Measurements from ENCODE around the gene GALR2. TPM values are rescaled to one million over a fixed set of nuclear protein-coding genes. Genes with fewer than 3 reads are reported as not detected.

The GALR2 gene
- total RNA-seq, 1 experiment from 2014 or later = 0.41 TPM

DNA sequence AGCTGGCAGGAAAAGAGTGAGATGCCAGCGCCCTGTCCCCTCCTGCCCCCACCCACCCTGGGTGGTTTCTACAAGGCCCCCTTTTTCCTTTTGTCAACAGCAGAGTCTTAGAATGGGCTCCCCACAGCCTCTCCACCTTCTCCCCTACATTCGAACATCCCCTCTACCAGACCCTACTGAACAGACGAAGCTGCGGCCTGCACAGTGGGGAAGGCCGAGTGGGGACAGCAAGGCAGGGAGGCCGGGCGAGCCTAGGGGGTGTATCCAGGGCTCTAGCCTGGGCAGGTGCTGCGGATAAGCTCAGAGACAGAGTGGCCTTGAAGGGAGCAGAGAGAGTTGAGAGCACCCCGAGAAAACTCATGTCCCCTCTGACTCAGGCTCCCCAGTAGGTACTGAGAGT is 11.8 kb downstream of the GALR2 start:
- H3K4me1 ChIP-seq (ENCODE audit: control insufficient read depth, insufficient read depth, low read length) = no peaks in the 10 kb centered on the region
- no peaks in the 10 kb centered on the region for H3K27me3 ChIP-seq (ENCODE audit: control insufficient read depth, insufficient read depth, low read length)
- H3K27ac ChIP-seq (ENCODE audit: low read length) = no peak overlapping the region
- no peak overlapping the region for H3K4me3 ChIP-seq (ENCODE audit: low read depth in 2 of 2, low read length in 2 of 2)
- ChIA-PET POLR2A (interaction anchor here (0.9 kb wide), 1 partner anchor 9 kb away, joined by 4 read pairs; no protein-coding TSS in a partner anchor), CTCF (no interaction called here)
- TF ChIP-seq SIN3A (IDR thresholded peaks at IDR 0.05; ENCODE audit: borderline replicate concordance, insufficient read depth, low read depth, low read length) (no peak), POLR2AphosphoS5 (IDR thresholded peaks at IDR 0.05; ENCODE audit: low read depth, low read length) (no peak), TCF7L2 (IDR thresholded peaks at IDR 0.05; ENCODE audit: low read depth, low read length) (no peak)
- TF ChIP-seq, protein P1, sequence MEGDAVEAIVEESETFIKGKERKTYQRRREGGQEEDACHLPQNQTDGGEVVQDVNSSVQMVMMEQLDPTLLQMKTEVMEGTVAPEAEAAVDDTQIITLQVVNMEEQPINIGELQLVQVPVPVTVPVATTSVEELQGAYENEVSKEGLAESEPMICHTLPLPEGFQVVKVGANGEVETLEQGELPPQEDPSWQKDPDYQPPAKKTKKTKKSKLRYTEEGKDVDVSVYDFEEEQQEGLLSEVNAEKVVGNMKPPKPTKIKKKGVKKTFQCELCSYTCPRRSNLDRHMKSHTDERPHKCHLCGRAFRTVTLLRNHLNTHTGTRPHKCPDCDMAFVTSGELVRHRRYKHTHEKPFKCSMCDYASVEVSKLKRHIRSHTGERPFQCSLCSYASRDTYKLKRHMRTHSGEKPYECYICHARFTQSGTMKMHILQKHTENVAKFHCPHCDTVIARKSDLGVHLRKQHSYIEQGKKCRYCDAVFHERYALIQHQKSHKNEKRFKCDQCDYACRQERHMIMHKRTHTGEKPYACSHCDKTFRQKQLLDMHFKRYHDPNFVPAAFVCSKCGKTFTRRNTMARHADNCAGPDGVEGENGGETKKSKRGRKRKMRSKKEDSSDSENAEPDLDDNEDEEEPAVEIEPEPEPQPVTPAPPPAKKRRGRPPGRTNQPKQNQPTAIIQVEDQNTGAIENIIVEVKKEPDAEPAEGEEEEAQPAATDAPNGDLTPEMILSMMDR (IDR thresholded peaks at IDR 0.05) = no peak
- TF ChIP-seq, protein P2, sequence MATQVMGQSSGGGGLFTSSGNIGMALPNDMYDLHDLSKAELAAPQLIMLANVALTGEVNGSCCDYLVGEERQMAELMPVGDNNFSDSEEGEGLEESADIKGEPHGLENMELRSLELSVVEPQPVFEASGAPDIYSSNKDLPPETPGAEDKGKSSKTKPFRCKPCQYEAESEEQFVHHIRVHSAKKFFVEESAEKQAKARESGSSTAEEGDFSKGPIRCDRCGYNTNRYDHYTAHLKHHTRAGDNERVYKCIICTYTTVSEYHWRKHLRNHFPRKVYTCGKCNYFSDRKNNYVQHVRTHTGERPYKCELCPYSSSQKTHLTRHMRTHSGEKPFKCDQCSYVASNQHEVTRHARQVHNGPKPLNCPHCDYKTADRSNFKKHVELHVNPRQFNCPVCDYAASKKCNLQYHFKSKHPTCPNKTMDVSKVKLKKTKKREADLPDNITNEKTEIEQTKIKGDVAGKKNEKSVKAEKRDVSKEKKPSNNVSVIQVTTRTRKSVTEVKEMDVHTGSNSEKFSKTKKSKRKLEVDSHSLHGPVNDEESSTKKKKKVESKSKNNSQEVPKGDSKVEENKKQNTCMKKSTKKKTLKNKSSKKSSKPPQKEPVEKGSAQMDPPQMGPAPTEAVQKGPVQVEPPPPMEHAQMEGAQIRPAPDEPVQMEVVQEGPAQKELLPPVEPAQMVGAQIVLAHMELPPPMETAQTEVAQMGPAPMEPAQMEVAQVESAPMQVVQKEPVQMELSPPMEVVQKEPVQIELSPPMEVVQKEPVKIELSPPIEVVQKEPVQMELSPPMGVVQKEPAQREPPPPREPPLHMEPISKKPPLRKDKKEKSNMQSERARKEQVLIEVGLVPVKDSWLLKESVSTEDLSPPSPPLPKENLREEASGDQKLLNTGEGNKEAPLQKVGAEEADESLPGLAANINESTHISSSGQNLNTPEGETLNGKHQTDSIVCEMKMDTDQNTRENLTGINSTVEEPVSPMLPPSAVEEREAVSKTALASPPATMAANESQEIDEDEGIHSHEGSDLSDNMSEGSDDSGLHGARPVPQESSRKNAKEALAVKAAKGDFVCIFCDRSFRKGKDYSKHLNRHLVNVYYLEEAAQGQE (IDR thresholded peaks at IDR 0.05; ENCODE audit: insufficient read depth in 1 of 2, low read depth in 2 of 2, low read length in 1 of 2) = no peak
- DNase-seq (ENCODE audit: low read depth, low spot score) (no peak), ATAC-seq (no peak)
- no TSS peak for BruUV-seq (replicated peaks)
- no peaks in the 10 kb centered on the region for H3K9me3 ChIP-seq (ENCODE audit: control insufficient read depth, insufficient read depth, low read depth, low read length)
- intact Hi-C loops (cut with micrococcal nuclease; ENCODE audit: unreplicated experiment) = no loop called here
- in situ Hi-C loops (cut with HindIII; ENCODE audit: low pct_unique_long_range_greater_than_20kb, low sequenced_read_pairs) = no loop called here
- H3K36me3 ChIP-seq (ENCODE audit: control insufficient read depth, insufficient read depth, low read length) = peaks cover 3% of the 10 kb centered on the region; the same call in 1 of the 2 replicates

DNA sequence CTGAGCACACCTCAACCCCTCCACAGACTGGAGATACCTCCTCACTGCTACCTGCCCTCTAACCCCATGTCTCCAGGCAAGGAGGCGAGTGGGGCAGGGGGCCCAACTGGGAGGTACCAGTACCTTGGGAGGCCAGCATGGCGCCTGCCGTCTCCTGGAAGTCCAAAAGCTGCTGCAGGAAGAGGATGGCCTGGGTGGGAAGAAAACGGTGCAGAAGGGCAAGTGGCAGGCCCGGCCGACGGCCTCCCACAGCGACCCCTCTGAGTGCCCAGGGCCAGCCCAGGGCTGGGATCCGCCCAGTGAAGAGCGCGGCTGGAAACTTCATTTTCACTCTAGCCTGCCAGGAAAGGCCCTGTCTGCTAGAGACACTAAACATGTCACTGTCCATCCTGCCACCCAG is 12.9 kb downstream of the GALR2 start:
- DNase-seq (ENCODE audit: low read depth, low spot score) (no peak), ATAC-seq (no peak)
- H3K4me3 ChIP-seq (ENCODE audit: low read depth in 2 of 2, low read length in 2 of 2) = no peak overlapping the region
- CTCF ChIA-PET = no interaction called here
- no peaks in the 10 kb centered on the region for H3K9me3 ChIP-seq (ENCODE audit: control insufficient read depth, insufficient read depth, low read depth, low read length)
- no peaks in the 10 kb centered on the region for H3K27me3 ChIP-seq (ENCODE audit: control insufficient read depth, insufficient read depth, low read length)
- BruUV-seq (replicated peaks) = no TSS peak
- H3K4me1 ChIP-seq (ENCODE audit: control insufficient read depth, insufficient read depth, low read length) = no peaks in the 10 kb centered on the region
- in situ Hi-C loops (cut with HindIII; ENCODE audit: low pct_unique_long_range_greater_than_20kb, low sequenced_read_pairs) = no loop called here
- TF ChIP-seq SIN3A (IDR thresholded peaks at IDR 0.05; ENCODE audit: borderline replicate concordance, insufficient read depth, low read depth, low read length) (no peak), POLR2AphosphoS5 (IDR thresholded peaks at IDR 0.05; ENCODE audit: low read depth, low read length) (peak; percentile 5; the same call in 1 of the 2 replicates)
- H3K27ac ChIP-seq (ENCODE audit: low read length) = no peak overlapping the region
- POLR2A ChIA-PET = no interaction called here
- H3K36me3 ChIP-seq (ENCODE audit: control insufficient read depth, insufficient read depth, low read length) = peaks cover 3% of the 10 kb centered on the region; the same call in 1 of the 2 replicates
- intact Hi-C loops (cut with micrococcal nuclease; ENCODE audit: unreplicated experiment) = no loop called here

DNA sequence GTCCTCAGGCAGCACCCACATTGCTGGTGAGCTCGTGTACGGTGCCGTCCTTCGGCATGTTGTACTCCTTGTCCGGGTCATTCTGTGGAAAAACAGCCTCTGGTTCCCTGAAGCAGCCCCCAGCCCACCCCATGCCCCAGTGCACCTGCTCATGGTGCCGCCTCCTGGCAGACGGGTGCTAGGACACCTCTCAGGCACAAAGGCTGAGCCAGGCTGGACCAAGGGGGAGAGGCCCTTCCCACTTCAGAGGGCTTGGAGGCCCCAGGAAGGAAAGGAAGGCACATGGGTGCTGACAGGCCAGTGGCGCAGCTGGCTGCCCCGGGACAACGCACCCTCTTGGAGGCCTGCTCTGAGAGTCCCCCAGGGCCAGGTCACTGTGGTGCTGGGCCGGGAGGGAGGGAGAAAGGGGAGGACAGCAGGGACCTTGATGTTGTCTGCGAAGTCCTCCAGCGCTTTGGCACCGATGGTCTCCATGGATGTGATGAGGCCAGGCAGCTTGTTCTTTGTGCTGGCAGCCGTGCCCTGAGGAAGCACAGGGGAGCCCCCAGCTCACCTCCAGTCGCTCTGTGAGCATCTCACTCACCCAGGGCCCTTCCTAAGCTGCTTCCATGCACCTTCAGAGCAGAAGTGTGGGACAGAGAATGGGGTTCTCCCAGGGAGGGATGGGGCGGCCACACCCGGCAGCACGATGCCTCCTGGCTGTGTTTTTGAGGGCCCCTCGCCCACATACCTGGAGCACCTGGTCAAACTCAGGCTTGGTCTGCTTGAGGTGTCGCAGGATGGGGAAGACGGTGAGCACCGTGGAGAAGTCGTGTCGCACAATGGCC is 13.7 kb downstream of the GALR2 start:
- peaks cover 3% of the 10 kb centered on the region; the same call in 1 of the 2 replicates for H3K36me3 ChIP-seq (ENCODE audit: control insufficient read depth, insufficient read depth, low read length)
- peak; percentile 61 for ATAC-seq
- intact Hi-C loops (cut with micrococcal nuclease; ENCODE audit: unreplicated experiment) = no loop called here
- no peaks in the 10 kb centered on the region for H3K27me3 ChIP-seq (ENCODE audit: control insufficient read depth, insufficient read depth, low read length)
- TF ChIP-seq POLR2AphosphoS5 (IDR thresholded peaks at IDR 0.05; ENCODE audit: low read depth, low read length) (no peak), TCF7L2 (IDR thresholded peaks at IDR 0.05; ENCODE audit: low read depth, low read length) (no peak), SIN3A (IDR thresholded peaks at IDR 0.05; ENCODE audit: borderline replicate concordance, insufficient read depth, low read depth, low read length) (no peak)
- TF ChIP-seq, protein P2 (IDR thresholded peaks at IDR 0.05; ENCODE audit: insufficient read depth in 1 of 2, low read depth in 2 of 2, low read length in 1 of 2) = no peak
- TF ChIP-seq, protein P1 (IDR thresholded peaks at IDR 0.05) = no peak
- no peaks in the 10 kb centered on the region for H3K4me1 ChIP-seq (ENCODE audit: control insufficient read depth, insufficient read depth, low read length)
- no TSS peak for BruUV-seq (replicated peaks)
- in situ Hi-C loops (cut with HindIII; ENCODE audit: low pct_unique_long_range_greater_than_20kb, low sequenced_read_pairs) = no loop called here
- no peaks in the 10 kb centered on the region for H3K9me3 ChIP-seq (ENCODE audit: control insufficient read depth, insufficient read depth, low read depth, low read length)
- H3K4me3 ChIP-seq (ENCODE audit: low read depth in 2 of 2, low read length in 2 of 2) = no peak overlapping the region
- no peak overlapping the region for H3K27ac ChIP-seq (ENCODE audit: low read length)
- ChIA-PET POLR2A (no interaction called here), CTCF (no interaction called here)
- DNase-seq (ENCODE audit: low read depth, low spot score) = no peak

Data from Panc1 (cell line).